Hematopoietic multipotent progenitor cell treated with erythropoietin and hydrocortisone succinate and interleukin-3 and kit ligand, for 17 days (in vitro differentiated cells): ENCODE data around the gene APOH.
A peak's percentile ranks its signal among the peaks of the same experiment; 100 is the strongest.

Source experiments
- DNase-seq: peaks from one replicate; pipeline ENCODE4 v3.0.0-alpha.2; 2015; ENCODE audit warnings: low spot score

The APOH gene

DNA sequence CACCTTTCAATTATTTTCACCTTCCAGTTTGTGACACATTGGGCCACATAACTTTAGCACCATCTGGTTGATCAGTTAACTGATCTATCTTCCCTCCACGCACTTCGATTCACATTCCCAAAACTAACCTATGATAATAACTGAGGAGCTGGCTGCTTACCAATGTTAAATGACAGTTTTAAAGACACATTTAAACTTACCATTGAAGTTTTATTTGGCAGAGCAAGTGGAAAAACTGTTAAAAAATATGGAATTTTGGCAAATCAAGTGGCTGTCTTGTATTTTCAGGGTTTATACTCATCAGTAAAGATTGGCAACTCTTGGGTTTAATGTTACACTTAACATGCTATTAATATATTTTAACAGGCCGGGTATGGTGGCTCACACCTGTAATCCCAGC is 5.4 kb upstream of the APOH start:
- DNase-seq: no peak

DNA sequence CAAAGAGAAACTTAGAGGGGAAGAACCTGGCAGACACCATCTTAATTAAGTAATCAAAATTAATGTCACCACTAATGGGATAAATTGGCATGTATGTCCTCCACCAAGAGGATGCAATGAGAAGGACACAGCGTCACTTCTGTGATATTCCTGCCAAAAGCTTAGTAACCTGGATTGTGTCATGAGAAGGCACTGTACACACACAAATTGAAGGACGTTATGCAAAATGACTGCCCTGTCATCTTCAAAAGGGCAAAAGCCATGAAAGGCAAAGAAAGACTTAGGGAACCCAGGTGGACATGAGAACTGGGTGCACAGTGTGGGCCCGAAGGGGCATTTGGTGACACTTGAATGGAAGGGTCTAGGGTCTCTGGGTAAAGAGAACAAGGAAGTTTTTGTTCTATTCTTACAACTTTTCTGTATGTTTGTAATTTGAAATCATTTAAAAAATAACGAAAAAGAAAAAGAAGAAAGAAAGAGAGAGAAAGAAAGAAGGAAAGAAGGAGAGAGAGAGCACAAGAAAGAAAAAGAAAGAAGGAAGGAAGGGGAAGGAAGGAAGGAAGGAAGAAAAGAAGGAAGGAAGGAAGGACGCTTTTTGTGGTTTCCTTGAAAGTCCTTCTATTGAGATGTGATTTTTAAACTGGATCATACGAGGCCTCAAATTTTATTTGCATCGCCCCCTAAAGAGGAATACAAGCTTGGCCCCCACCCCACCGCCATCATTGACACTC is 4.0 kb upstream of the APOH start:
- DNase-seq: no peak

DNA sequence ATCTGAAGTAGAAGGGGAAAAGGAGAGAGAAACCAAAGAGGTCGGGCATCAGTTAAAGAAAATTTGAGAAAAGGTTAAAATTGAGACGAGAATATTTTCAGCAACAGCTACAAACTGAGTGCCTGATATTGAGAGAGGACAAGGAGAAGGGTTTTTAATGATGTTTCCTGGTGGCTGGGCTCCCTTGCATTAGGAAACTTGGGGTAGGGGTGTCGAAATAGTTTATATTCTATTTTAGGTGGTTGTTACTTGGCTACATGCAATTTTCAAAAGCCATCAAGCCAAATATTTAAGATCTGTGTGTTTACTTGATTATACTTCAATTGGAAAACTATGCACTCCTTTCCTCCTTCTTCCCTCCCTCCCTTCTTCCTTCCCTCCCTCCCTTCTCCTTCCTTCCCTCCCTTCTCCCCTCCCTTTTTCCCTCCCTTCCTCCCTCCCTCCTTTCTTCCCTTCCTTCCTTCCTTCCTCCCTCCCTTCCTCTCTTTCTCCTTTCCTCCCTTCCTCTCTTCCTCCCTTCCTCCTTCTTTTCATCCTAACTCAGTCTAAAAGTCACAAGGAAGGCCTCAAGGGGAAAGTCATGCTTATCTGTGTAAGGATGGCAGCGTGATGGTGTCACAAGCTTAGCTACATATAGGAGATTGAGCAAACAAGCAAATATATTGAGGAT is 1.8 kb upstream of the APOH start:
- DNase-seq: no peak

DNA sequence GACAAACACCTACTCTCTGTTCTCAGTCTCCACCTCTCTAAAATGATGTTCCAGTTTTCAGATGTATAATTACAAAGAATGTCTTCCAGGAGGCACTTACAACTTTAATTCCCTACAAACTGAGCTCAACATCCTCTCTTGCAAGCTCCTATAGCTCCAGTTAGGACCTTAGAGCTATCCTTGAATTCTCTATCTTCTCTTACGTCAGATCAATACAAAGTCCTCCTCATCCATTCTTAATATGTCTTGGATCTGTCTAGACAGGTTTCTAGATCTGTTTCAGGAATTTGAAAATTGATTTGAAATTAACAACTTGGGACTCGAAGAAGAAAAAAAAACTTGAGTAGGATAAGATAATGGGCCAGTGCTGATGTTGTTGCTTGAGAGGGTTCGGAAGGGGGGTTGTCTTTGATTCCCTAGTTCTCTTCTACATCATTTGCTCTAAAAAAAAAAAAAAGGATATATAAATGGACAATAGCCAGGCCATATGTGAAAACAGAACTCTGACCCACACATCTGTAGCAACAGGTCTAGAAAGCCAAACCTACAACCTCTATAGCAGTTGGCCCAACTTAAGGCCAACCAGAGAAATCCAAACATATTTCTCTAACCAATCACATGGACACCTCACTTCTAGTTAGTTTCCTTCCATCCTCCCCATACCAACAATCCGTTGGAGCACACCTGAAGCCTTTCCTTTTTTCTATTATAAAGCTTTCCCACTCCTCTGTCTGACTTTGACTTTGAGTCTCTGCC is 746 bp upstream of the APOH start:
- no peak for DNase-seq

DNA sequence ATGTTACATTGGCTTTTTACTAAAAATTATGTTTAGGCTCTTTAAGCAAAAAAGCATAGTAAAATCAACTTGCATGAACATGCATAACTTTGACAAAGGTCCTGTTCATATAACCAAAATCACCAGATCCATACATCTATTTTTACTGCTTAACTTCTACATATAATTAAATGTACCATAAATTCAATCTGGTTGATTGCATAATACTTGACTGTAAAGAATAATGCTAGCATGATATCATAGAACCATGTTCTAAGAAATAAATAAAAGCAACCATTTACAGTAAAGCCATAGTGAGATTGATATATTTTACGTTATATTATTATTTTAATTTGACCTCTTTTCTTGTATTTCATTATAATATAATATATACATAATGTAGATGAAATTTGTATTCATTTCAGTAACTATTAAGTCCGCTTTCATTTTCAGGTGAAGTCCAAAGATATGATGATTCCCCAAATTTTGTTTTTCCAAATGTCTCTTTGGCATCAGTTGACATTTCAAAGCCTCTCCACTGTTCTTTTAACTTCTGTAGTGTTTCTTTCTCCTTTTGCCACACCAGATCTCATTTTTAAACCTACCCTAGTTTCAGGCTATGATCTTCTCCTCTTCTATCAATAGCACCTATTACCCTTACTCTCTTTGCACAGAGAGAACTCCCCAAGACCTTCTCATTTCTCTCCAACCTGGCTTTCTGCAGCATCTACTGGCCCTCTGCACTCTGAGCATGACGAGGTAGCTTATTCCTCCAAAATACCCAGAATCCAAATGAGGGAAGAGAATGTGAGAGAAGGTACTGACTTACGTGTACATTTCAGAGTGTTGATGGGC is 1.8 kb downstream of the APOH start:
- no peak for DNase-seq

DNA sequence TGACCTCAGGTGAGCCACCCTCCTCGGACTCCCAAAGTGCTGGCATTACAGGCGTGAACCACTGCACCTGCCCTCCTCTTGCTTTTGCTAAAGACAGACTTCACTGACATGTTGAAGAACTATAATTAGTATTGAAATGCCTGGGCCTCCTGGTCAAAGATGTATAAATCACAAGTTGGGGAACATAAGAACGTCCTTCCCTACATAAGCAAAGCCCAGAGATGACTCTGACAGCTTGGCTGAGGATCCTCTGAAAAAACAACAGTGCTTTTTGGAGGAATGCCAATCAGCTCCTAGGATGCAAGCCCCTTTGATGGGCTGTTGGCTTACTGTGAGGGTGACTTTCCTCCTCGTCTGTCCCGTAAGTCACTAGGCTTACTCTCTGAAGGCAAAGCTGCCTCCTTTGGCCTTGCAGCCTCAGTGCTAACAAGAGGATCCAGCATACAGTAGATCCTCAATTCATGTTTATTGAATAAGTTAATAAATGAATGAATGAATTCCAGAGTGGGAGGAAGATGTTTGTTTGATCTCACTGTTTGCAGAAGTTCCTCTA is 6.3 kb downstream of the APOH start:
- no peak for DNase-seq

DNA sequence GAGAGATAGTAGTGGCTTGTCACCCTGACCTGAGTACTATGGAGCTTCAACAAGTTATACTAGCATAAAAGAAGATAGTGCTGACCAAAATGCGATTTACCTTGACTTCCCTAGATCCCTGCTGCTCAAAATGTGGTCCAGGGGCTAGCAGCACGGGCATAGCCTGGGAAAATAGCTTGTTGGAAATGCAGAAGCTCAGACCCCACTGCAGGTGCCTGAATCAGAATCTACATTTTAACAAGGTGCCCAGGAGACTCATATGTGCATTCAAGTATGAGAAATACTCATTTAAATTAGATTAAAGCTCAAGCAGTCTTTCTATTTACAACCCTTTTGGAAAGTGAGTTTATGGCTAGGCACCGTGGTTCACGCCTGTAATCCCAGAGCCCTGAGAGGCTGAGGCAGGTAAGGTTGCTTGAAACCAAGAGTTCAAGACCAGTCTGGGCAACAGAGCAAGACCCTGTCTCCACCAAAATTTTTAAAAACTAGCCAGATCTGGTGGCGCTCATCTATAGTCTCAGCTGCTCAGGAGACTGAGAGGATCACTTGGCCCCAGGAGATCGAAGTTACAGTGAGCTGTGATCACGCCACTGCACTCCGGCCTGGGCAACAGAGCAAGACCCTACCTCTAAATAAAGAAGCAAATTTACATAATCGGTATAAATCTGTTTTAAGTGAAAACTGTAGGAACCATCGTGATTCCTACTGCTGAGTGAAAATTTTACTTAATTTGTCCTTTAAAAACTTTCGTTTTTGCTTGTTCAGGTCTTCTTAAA is 7.3 kb downstream of the APOH start:
- DNase-seq: no peak

DNA sequence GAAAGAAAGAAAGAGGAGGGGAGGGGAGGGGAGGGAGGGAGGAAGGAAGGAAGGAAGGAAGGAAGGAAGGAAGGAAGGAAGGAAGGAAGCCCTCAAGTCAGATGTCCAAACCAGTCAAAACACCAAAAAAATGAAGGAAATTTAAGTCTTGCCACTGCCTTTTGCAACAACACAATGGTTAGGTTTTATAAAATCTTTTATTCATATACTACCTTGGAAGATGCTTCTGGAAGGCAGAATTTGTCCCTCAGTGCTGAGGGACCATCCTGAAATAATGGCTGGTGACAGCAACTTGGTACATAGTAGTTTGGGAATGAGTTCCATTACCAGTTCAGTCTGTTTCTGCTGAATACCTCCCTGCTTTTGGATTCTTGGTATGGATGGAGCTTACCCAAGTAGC is 7.9 kb downstream of the APOH start:
- DNase-seq: no peak

DNA sequence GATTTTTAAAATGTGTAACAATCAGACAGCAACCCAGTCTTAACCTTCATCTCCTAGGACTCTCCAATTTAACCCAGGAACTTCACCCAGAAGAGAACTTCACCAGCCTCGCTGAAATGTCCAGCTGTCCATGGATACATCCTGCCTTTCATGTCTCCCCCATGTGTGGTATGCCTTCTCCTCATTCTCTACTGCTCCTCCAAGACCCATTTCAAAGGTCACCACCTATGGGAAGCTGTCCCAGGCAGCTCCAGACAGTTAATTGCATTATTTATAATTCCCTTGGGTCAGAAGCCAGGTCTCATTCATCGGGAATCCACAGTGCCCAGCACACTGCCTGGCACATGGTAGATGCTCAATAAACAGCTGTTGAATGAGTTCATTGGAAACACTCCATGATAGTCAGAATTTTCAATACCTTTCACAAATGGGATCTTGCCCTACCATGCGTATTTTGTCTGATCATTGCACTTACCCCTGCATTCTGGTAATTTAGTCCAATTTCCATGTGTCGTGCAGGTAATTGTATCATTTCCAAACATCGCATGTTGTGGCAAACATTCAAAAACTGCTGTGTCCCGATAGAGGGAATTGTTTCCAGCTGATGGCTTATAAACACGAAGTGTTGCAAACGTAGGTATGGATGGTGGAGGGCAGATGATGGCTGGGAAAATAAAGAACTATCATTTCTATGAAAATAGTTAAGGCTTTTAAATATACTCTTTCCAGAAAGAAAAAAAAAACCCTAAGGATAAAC is 9.0 kb downstream of the APOH start:
- DNase-seq: no peak

DNA sequence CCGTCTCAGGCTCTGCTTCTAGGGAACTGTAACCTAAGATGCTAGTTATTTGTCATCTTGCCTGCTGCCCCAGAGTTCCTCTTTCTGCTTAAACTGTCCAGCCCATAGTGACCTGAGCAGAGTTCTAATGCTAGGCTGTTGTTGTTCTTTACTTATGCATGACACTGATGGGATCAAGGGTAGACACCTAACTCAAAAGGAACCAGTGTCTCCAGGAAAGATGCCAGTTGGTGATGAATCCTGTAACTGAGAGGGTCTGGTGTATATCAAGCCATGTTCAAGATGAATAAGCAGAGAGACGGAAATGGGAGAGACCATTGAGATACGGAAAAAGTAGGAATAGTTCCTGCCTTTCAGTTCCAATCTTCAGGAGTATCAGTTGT is 13.7 kb downstream of the APOH start:
- no peak for DNase-seq

DNA sequence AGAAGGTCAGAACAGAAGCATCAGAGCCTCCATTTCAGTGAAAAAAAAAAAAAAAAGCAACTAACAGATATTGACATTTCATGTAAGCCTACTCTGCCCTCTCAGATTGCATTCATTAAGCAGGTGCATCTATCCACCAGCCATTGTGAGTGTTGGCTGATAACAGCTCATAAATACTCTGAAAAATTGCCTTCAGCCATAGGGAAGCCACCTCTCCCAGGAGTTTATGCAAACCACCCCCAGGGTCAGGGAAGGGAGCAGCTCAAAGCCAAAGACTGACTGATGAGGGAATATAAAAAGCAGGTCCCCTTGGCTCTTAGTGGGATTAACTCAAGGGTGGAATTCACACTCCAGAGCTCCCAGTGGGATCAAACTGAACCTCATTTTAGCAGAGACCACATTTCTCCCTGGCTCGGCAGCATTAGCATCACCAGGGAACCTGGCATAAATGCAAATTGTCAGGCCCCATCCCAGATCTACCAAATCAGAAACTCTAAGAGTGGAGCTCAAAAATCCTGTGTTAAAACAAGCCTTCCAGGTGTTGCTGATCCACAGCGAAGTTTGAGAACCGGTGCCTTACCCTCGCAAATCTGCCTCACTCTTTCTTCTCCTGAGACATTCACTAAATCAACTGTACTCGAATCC is 14.2 kb downstream of the APOH start:
- DNase-seq: no peak

DNA sequence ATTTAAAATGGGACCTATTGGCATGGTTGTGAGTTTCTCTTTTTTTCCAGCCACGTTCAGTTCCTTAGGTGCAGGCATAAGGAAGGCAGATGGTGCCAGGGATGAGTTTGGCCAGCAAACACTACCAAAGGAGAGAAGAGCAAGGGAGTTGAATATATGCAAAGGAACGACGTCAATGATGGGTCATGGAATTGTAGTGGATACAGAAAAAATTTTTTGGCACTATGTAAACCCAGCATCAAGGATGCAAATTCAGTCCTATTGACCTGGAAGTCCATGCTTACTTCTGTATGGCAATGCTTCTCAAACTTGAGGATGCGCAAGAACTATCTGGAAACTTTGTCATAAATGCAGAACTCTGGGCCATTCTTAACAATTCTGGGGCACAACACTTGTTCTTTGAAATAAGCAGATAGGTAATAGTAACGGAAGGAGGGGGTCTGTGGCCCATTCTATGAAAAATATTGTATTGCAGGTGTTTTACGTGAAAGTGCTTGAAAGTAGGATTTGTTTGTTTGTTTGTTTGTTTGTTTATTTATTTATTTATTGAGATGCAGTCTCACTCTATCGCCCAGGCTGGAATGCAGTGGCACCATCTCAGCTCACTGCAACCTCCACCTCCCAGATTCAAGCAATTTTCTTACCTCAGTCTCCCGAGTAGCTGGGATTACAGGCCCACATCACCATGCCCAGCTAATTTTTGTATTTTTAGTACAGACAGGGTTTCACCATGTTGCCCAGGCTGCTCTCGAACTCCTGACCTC is 18.0 kb downstream of the APOH start:
- DNase-seq: no peak

DNA sequence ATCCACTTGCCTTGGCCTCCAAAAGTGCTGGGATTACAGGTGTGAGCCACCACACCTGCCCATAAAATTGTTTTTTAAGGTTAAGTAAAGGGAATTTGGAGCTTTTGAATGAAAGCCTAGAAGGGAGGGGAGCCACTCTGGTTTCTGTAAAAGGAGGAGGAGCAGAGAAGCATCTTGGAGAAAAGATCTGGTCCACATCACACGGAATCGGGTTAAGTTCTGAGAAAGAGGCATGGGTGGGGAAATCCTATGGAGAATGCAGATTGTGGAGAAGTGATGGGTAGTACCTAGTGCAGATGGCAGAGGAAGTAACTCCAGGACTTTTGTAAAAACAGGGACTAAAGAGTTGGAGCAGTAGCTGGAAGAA is 19.0 kb downstream of the APOH start:
- DNase-seq: no peak

DNA sequence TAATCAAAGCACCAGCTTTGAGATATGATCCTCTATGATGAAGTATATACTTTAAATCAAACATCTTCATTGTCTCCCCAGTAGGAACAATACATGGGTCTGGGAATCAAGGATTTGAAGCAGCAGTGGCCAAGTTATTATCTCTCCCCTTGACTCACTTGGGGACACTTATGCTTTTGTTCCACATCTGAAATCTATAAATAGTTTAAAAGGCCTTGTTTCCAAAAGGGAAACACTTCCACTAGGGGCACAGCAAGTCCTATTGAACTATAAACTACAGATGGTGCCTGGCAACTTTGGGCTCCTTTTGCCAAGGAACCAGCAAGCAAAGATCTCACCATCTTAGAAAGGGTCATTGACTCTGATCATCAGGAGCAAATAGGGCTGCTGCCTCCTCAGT is 21.3 kb downstream of the APOH start:
- DNase-seq: no peak

DNA sequence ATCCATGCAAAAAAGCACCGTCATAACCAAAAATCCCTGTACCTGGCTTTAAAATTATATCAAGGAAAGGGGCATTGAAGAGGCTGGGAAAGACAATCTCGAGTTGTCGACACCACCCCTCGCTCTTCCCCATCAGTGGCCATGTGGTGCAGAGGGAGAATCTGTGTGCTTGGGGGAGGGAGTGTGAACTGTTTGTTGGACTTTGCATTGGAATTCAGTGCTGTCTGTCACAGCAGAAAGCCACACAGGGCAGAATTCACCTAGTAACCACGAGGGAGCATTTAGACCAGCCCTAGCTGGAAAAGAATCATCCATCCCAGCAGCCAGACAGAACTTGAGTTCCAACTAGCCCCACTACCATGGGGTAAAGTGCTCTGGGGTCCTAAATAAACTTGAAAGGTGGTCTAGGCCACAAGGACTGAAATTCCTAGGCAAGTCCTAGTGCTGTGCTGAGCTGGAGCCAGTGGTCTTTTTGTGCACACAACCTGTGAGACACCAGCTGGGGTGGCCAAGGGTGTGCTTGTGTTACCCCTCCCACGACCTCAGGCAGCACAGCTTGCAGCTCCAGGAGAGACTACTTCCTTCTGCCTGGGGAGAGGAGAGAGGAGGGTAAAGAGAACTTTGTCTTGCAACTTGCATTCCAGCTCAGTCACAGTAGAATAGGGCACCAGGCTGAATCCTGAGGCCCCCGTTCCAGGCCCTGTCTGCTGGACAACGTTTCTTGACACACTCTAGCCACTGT is 25.8 kb downstream of the APOH start:
- DNase-seq: no peak

DNA sequence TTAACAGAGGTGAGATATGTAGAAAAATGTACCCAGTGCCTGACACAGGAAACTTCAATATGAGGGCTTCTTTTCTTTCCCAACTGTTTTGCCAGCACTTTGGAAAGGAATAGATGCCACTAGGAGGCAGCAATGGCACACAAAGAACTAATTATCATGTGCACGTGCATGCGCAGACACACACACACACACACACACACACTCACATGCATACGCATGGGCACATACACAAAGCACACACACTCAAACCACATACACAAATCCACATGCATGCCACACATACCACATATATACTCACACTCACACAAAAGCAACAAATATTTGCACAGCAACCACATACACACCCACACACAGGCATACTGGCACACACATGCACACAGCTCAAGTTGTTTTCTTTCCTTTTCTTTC is 28.5 kb downstream of the APOH start:
- peak; percentile 7 for DNase-seq

DNA sequence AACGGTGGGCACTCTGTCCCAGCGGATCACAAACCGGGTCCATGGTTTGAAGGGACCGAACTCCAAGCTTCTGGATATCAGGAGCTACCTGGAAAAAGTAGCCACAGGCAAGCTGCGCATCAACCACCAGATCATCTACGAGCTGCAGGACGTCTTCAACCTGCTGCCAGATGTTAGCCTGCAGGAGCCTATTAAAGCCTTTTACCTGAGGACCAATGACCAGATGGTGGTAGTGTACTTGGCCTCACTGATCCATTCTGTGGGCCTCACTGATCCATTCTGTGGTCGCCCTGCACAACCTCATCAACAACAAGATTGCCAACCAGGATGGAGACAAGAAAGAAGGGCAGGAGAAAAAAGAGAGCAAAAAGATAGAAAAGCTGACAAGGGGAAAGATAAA is 31.0 kb downstream of the APOH start:
- no peak for DNase-seq

DNA sequence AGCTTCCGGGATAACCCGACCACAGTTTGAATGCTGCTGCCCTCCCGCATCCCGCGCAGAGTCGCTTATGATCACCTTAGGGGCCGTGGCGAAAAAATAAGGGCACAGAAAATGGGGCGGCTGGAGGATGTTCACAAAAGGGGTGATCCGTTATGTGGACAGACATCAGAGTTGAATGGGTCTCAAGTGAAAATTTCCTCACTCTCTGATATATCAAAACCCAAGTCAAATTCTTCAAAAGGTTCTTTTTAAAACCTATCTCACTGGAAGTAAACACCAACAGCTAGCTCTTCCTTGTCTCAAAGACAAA is 36.9 kb downstream of the APOH start:
- no peak for DNase-seq
